GM08714 (cell line): ENCODE results near the gene CMSS1.
A peak's percentile ranks its signal among the peaks of the same experiment; 100 is the strongest.

ENCODE experiments used
- H3K4me3 ChIP-seq: fragments of 200-500 bp; sonication (Bioruptor generic); 2 replicates; pipeline ENCODE4 v1.5.1; 2014; ENCODE audit warnings: mild to moderate bottlenecking, low read length, inconsistent platforms
- ZNF274 ChIP-seq: IDR thresholded peaks from 2 replicates; pipeline ENCODE4 v1.6.1; 2012; ENCODE audit warnings: mild to moderate bottlenecking, low read depth, low read length

The CMSS1 gene

GRCh38 chr3:99817437-99818240 lies at the start of gene CMSS1:
Gene CMSS1, plus strand, starts transcription at chr3:99817862.
- no peak for TF ChIP-seq ZNF274
- H3K4me3 ChIP-seq, result peak within 1 kb of the TSS; percentile 68

DNA sequence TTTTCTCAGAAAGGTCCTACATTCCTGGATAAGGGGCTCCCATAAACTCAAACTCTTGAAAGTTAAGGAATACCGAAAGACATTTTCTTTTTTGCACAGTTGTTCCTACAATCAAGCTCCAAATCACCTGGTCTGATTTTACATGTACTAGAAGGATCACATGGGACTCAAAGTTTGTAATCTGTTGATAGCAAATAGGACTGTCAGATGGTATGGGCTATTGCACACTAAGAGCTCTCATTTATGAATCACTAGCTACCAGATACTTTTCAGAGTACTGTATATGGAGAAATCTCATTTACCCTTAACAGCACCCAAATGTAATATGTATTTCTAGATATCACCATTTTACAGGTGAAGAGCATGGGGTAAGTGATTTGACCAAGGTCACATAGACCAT lies 49.5 kb upstream of the CMSS1 start:
- H3K4me3 ChIP-seq, result no peak overlapping the region
- no peak for TF ChIP-seq ZNF274

- no peak overlapping the region for H3K4me3 ChIP-seq
- TF ChIP-seq ZNF274, result no peak
These were observed 48.7 kb upstream of the CMSS1 start for GRCh38 chr3:99768808-99769501.

DNA sequence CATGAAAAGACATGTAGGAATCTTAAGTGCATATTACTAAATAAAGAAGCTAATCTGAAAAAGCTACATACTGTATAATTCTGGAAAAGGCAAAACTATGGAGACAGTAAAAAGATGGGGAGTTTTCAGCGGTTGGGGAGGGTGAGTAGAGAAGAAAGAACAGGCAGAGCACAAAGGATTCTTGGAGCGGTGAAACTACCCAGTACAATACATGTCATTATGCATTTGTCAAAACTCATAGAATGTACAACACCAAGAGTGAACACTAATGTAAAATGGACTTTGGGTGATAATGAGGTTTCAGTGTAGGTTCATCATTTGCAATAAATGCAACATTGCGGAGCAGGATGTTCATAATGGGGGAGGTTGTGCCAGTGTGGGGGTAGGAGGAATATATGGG lies 45.5 kb upstream of the CMSS1 start:
- H3K4me3 ChIP-seq, result no peak overlapping the region

DNA sequence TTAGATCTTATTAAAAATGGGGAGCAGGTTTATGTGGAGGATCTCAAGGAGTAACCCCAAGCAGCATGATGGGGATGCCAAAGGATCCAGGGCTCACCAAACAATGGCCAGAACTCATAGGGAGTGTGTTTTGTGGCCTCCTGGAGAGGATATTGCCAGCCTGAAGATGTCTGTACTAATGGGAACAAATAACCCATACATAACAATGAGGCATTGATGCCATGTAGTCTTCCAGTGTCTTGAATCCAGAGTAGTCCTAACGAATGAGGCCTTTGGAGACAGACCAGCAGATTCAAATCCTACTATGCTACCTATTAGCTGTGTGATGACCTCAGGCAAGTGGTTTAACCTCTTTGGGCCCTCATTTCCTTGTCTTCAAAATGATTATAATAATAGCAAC lies 45.0 kb upstream of the CMSS1 start:
- TF ChIP-seq ZNF274, result no peak
- no peak overlapping the region for H3K4me3 ChIP-seq

More for the DNA sequence above, 45.5 kb upstream of the CMSS1 start:
- no peak for TF ChIP-seq ZNF274

- TF ChIP-seq ZNF274, result no peak
- no peak overlapping the region for H3K4me3 ChIP-seq
These were observed 43.2 kb upstream of the CMSS1 start for GRCh38 chr3:99774467-99774866.

- TF ChIP-seq ZNF274, result no peak
- no peak overlapping the region for H3K4me3 ChIP-seq
These were observed 41.0 kb upstream of the CMSS1 start for GRCh38 chr3:99776516-99777209.

DNA sequence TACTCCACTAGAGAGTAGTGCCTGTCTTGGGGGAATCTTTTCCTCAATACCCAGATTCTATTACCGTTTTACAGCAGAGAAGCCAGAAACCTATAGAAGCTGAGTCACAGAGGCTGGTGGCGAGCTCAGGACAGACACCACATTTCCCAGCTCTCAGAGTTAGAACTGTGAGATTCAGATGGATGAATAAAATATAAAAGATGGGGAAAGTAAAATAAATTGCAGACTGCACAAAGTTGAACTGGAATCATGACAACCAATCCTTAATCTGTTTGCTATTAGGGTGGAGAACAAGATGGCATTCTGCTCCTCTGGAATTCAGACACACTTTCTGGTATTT lies 40.5 kb upstream of the CMSS1 start:
- TF ChIP-seq ZNF274, result no peak
- H3K4me3 ChIP-seq, result no peak overlapping the region

DNA sequence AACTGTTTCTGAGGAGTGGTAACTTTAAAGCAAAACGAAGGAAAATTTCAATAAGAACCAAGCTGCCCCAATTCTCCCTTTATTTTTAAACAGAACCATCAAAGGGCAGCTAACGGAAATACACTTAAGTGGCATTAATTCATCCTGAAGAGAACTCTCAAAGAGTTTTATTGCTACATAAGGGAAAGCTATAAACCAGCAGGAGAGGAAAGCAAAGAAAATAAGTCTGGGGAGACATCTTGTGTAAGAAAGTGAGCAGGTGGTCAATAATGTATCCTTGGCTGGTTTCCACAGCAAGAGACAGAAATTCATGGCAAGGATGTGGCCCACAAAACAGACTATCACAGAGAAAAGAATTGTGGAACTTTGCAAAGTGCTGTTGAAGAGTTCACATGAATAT lies 40.0 kb upstream of the CMSS1 start:
- TF ChIP-seq ZNF274, result no peak
- H3K4me3 ChIP-seq, result no peak overlapping the region

DNA sequence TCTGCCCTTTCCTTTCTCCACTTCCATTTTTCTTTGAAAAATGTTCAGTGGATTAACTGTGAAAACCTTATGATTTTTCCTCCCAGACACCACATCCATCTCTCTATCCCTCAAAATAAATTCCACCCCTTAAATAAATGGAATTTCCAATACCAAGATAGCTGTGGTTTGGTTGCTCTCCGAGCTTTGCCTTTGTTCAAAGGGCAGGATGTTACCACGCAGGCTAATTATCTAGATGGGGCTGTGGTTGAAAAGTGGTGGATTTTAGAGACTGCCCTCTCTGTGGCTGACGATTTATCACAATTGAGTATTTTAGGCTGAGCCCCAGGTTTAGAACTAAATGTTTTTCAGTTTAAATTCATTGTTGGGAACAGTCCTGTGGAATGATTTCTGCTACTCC lies 36.9 kb upstream of the CMSS1 start:
- no peak for TF ChIP-seq ZNF274

GRCh38 chr3:99781761-99782160 lies 35.9 kb upstream of the CMSS1 start:
- TF ChIP-seq ZNF274, result no peak

More for the DNA sequence above, 36.9 kb upstream of the CMSS1 start:
- H3K4me3 ChIP-seq, result no peak overlapping the region

GRCh38 chr3:99783011-99783573 lies 34.6 kb upstream of the CMSS1 start:
- no peak for TF ChIP-seq ZNF274
- H3K4me3 ChIP-seq, result no peak overlapping the region

More at GRCh38 chr3:99781761-99782160, 35.9 kb upstream of the CMSS1 start:
- no peak overlapping the region for H3K4me3 ChIP-seq

DNA sequence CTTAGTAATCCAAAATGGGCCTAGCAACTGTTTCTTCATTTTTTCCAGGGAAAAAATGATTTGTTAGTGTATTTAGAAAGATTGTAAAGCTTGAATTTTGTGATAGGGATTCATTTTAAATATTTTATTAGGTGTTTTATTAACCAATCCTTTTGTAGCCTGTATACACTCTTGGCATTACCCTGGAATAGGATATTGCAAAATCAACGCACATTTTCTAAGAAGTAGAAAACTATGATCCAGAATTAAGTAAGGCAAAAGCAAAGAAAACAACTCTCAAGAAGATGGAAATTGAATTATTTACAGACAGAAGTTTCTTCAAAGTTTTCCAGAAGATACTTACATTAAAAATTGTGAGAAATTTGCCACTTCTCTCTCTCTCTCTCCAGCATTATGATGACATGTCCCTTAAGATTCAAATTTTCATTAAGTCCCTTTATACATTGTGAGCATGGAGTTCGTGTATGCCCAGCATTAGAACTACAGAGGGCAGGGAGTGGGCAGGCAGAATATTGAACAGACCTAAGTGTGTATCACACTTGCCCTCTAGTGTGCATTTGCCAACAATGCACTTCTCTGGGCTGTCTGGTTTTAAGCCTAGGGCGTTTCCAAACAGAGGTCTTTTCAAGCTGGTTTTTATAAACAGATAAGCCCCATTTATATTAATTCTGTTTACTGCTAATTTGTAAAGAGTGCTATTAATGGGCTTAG lies 28.5 kb upstream of the CMSS1 start:
- no peak overlapping the region for H3K4me3 ChIP-seq
- no peak for TF ChIP-seq ZNF274

DNA sequence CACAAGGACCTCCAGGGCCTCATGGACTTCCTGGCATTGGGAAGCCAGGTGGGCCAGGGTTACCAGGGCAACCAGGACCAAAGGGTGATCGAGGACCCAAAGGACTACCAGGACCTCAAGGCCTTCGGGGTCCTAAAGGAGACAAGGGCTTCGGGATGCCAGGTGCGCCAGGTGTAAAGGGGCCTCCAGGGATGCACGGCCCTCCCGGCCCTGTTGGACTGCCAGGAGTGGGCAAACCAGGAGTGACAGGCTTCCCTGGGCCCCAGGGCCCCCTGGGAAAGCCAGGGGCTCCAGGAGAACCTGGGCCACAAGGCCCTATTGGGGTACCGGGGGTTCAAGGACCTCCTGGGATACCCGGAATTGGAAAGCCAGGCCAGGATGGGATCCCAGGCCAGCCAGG lies 23.2 kb upstream of the CMSS1 start:
- no peak for TF ChIP-seq ZNF274
- H3K4me3 ChIP-seq, result no peak overlapping the region
